ENCODE data around the gene HEG1. TPM values are rescaled to one million over a fixed set of nuclear protein-coding genes. Genes with fewer than 3 reads are reported as not detected.

HEG1 gene
- total and polyA plus RNA-seq, 2 of the 13 experiments (the other 11 are each of a cell fraction or from before 2014, with no cell fraction given): 10.7 to 18.2 TPM

- TF ChIP-seq NR2C2 (CRISPR knock-in tag; IDR thresholded peaks at IDR 0.05; ENCODE audit: borderline replicate concordance): peak; percentile 45; the same call in 1 of the 2 replicates
- 0 out of 2 replicates have a peak, but pooled peaks have one; percentile 20 for TF ChIP-seq ZSCAN21 (CRISPR knock-in tag; IDR thresholded peaks at IDR 0.05; ENCODE audit: borderline replicate concordance)
- TF ChIP-seq ZNF333 (CRISPR knock-in tag; IDR thresholded peaks at IDR 0.05; ENCODE audit: borderline replicate concordance): no peak
- 0 out of 2 replicates have a peak, but pooled peaks have one; percentile 19 for TF ChIP-seq MIER3 (CRISPR knock-in tag; IDR thresholded peaks at IDR 0.05; ENCODE audit: borderline replicate concordance)
- 0 out of 2 replicates have a peak, but pooled peaks have one; percentile 50 for TF ChIP-seq KLF13 (CRISPR knock-in tag; IDR thresholded peaks at IDR 0.05)
- TF ChIP-seq NCOR1 (IDR thresholded peaks at IDR 0.05; ENCODE audit: borderline replicate concordance, low read length): peak; percentile 94
- no peak for TF ChIP-seq ZNF329 (CRISPR knock-in tag; IDR thresholded peaks at IDR 0.05; ENCODE audit: low read depth)
- no peak for TF ChIP-seq ZHX2 (IDR thresholded peaks at IDR 0.05; ENCODE audit: low read depth)
- 0 out of 2 replicates have a peak, but pooled peaks have one; percentile 36 for TF ChIP-seq ZHX2 (CRISPR knock-in tag; IDR thresholded peaks at IDR 0.05; ENCODE audit: borderline replicate concordance)
- no peak for TF ChIP-seq SRF (IDR thresholded peaks at IDR 0.05; ENCODE audit: low read depth, low read length)
- TF ChIP-seq TOPORS (CRISPR knock-in tag; IDR thresholded peaks at IDR 0.05): no peak
- no peak for TF ChIP-seq KLF6 (CRISPR knock-in tag; IDR thresholded peaks at IDR 0.05)
- 0 out of 2 replicates have a peak, but pooled peaks have one; percentile 38 for TF ChIP-seq BRCA1 (CRISPR knock-in tag; IDR thresholded peaks at IDR 0.05)
- TF ChIP-seq ZNF280B (CRISPR knock-in tag; IDR thresholded peaks at IDR 0.05; ENCODE audit: borderline replicate concordance): no peak
- no peak for TF ChIP-seq ZNF513 (CRISPR knock-in tag; conservative IDR thresholded peaks at IDR 0.05)
- TF ChIP-seq TRAFD1 (CRISPR knock-in tag; IDR thresholded peaks at IDR 0.05; ENCODE audit: borderline replicate concordance): no peak
- peak; percentile 97 for TF ChIP-seq RFXAP (CRISPR knock-in tag; IDR thresholded peaks at IDR 0.05; ENCODE audit: borderline replicate concordance)
- TF ChIP-seq SALL2 (CRISPR knock-in tag; IDR thresholded peaks at IDR 0.05): peak; percentile 86
- TF ChIP-seq, protein P1, sequence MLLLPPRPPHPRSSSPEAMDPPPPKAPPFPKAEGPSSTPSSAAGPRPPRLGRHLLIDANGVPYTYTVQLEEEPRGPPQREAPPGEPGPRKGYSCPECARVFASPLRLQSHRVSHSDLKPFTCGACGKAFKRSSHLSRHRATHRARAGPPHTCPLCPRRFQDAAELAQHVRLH (CRISPR knock-in tag; IDR thresholded peaks at IDR 0.05; ENCODE audit: borderline replicate concordance, low read depth): 0 out of 2 replicates have a peak, but pooled peaks have one; percentile 45
These were observed 52.4 kb downstream of the HEG1 start (continued) for GRCh38 chr3:125003369-125003853.

Measured in HepG2 (cell line).